SK-N-SH (cell line): ENCODE measurements around the gene CYBC1.

ENCODE experiments used
- EP300 ChIP-seq, 2 experiments: IDR thresholded peaks; 2 replicates each; pipeline versions ENCODE4 v1.4.0 to v1.6.1; 2012; ENCODE audit warnings: borderline replicate concordance in 1 of 2, low read depth in 1 of 2, low read length in 1 of 2
- RAD21 ChIP-seq: IDR thresholded peaks from 2 replicates; pipeline ENCODE4 v1.6.1; 2012; ENCODE audit warnings: mild to moderate bottlenecking, low read length

GRCh38 chr17:82439829-82440365 is 10.7 kb downstream of the CYBC1 start:
- TF ChIP-seq RAD21 (no peak), EP300 (IDR thresholded peaks at IDR 0.05; ENCODE audit: borderline replicate concordance in 1 of 2, low read depth in 1 of 2, low read length in 1 of 2) (no peak)
